ENCODE data around the gene ABCG1.
A peak's percentile ranks its signal among the peaks of the same experiment; 100 is the strongest.

The ABCG1 gene

DNA sequence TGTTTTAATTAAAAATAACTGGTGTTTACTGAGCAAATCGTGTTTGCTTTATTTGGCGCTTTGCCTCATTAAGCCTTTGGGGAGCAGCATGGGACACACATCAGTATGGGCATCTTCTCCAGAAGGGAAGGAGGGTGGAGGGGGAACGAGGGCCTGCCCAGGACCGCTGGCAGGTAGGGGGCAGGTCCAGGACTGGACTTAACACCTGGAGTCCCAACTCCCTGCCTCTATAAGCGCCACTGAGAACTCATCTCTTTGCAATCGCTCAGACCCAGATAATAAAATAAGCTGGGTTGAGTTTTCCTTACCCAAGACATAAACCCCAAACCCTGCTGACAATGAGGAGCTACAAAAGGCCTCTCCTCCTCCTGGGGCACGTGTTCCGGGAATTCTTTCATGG, 15.1 kb downstream of the ABCG1 start:
- DNase-seq, result no peak

DNA sequence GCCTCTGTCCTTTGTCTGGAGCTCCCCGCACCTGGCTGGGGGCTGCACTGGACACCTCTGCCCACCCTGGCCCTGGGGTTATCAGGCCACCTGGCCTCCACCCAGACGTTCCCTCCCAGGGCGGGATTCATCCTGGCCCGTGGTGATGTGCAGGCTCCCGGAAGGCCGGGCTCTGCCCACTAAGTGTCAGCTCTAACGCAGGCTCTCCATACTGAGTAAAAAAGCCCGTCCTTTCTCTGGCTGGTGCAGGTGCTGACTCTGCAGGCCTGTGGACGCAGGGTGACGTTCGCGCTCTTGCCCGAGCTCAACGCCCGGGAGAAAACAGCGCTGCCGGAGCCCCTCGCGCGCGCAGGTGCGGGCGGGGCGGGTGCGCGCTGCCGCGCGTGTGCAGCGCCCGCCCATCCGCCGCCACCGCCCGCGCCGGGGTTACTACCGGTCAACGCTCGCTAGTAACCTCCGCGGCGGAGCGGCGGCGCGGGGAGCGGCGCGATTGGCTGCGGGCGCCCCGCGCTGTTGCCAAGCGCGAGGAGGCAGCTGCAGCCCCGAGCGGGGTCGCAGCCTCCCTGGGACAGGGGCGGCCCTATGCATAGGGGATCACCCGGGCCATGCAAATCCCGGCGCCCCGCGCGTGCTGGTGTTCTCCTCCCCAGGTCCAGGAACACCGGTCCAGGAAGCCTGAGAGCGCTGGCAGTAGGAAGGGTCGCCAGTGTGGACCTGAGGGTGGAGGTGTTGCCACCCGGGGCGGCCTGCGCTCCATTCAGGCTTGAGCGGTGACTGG, 15.7 kb downstream of the ABCG1 start:
- peak; percentile 62 for DNase-seq

DNA sequence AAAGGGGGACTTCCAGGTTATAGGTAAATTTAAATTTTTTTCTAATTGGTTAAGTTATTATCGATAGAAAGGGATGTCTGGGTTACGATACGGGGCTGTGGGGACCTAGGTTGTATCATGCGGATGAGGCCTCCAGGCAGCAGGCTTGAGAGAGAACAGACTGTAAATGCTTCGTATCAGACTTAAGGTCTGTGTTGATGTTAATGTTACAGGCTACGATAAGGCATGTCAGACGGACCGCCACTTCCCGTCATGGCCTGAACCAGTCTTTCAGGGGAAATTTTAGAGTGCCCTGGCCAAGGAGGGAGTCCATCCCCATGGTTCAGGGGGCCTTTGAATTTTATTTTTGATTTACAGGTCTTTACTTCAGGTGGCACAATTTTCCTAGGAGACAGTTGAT, 16.7 kb downstream of the ABCG1 start:
- DNase-seq, result no peak

DNA sequence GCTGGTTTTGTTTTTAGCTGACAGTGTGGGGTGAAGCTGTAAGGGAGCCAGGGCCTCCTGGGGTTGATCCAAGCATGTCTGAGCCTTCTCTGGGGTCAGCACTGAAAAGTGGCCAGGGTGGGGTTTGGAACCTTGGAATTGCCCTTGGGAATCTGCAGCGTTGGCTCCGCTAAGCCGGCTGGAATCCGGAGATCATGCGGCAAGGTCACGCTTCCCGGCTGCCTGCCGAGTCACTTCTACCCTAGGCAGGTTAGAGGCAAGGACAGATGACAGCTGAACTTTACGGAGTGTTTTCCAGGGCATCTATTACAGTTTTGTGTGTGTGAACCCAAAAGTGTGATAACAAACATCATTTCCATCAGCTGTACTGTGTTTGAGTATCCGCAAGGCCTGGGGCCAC, 17.1 kb downstream of the ABCG1 start:
- DNase-seq, result no peak

DNA sequence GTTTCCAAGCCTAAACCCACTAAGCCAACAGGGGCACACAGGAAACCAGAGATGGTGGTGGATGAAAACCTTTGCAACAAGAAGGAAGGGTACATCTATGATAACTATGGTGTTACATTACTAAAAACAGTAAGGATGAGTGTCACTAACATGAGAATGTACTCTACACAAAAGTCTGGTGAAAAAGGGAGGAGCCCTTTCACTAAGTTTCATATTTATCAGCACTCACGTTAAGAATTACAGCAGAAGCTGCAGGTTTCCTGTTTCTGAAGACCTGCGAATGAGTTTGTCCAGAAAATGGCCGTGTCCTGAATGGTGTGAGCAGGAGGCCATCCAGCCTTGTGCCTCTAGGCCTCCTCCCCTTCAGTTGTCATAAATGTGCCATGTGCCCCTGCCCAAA, 17.8 kb downstream of the ABCG1 start:
- no peak for DNase-seq

DNA sequence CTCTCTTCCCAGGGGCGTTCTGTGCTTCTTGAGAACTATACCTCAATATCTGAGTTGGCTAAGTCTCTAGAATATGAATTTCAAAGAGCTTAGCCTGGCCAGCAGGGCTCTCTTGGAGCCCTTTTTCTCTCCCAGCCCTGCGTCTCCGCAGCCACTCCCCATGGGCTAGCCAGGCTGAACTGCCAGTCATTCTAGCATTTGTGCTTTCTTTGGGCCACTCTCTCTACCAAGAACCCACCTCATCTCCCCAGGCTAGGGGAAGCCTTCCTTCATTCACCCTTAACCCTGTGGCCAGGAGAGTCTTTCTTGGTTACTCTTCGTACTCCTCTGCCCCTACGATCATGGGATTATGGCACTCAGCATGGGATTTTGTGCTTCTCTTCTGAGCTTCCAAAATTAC, 18.2 kb downstream of the ABCG1 start:
- no peak for DNase-seq

DNA sequence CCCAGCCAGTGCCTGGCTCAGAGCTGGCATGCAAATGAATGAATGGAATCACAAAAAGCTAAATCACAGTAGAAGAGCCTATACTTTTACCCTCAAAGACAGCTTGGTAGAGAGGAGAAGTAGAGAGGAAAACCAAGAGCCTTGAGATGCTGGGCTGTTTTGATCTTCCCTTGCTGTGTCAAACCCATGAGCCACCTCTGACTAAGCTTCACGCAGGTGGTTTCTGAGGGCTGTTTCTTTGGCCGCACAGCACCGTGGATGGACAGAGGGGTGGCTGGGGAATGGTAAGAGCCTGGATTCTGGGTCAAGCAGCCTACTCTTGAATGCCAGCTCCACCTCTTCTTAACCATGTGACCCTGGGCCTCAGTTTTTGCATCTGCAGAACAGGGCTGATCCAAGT, 18.6 kb downstream of the ABCG1 start:
- DNase-seq, result no peak

DNA sequence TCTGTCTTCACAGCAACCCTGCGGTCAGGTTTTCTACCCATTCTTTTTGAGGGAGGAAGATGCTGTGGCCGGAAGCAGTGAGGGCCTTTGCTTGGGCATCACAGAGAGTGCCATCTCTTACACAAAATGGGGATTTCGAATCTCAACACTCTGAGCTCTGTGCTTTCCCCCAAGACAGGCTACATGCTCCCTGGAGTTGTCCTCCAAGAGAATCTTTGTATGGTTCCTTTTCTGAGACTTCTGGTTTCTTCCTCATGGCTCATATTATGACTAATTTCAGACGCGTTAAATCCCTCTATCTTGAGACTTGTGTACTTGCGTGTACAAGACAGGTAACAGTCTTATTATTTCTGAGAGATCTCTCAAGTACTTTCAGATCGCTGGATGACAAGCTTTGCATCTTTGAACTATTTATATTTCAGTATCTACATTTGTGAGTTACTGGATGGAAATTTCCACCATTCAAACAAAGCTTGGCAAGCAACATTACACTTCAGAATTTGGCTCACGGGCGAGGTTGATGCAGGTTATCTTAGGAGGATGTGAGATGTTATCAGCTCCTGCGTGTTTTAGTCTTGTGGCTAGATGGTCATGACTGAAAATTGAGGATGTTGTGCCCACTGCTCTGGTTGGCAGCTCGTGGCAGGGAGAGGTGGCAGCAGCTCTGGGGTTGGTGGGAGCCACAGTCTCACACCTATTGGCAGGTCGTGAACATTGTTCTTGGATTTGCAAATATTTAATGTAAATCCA, 19.4 kb downstream of the ABCG1 start:
- no peak for DNase-seq

DNA sequence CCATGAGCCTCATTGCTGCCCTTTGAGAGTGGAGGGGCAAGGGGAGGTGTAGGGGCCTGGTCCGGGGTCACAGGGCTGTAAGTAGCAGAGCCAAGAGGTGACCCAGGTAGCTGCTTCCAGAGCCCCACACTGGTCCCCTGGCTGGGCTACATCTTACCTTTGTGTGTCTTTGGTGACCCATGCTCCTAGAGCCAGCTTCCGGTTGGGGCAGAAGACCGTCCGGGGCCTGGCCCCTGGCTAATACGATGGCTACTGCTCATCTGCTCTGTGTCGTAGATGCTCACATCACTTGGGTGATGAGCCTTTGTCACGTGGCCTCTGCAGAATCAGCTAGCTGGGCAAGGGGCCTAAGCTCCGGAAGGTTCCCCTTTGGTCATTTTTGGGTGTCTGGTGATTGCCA, 20.6 kb downstream of the ABCG1 start:
- no peak for DNase-seq

DNA sequence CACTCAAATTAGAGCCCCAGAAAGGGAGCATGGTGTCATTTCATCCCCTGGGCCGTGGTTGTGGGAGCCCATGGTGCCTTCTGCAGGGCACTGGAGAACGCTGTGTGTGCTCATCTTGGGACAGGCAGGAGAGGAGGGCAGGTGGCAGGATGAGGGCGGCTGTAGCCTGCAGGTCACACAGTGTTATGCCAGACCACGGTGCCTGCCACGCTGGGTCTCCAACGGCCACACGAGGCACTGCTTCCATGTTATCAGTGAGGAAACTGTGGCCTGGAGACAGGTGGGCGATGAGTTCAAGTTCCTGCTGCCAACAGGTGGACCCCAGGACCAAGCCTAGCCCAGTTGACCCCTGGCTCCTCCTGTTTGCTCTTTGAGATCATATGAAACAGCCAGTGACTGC, 21.0 kb downstream of the ABCG1 start:
- no peak for DNase-seq

DNA sequence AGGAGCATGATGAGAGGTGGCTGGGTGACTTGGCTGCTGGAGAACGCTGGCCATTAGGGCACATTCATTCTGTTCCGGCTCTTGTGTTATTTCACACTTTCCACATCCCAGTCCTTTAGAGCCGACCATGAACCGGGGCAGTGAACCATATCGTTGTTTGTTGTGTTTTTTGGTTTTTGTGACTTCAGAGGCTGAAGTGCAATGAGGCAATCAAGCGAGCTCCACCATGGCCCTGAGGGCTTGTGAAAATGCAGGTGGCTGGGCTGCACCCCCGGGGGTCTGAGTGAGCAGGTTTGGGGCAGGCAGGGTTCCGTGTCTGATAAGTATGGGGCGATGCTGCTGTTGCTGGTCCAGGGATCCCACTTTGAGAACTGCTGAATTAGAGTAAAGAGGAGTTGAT, 23.7 kb downstream of the ABCG1 start:
- DNase-seq, result no peak

DNA sequence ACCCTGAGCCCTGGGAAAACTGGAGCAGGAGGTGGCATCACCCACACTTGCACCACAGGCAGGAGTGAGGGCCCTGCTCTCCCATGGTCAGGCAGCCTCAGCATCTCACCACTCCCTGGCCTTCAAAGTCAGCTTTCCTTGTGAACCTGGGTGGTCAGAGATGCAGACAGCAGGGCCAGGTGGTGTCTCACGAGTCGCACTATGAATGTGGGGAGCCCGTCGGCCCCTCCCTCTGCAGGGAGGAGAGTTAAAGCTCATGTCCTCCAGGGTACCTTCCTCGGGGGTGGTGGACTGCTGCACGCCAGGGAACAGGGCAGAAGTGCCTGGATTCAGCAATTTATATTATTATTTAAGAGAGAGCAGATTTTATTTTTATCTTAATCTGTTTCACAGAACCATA, 24.1 kb downstream of the ABCG1 start:
- no peak for DNase-seq

DNA sequence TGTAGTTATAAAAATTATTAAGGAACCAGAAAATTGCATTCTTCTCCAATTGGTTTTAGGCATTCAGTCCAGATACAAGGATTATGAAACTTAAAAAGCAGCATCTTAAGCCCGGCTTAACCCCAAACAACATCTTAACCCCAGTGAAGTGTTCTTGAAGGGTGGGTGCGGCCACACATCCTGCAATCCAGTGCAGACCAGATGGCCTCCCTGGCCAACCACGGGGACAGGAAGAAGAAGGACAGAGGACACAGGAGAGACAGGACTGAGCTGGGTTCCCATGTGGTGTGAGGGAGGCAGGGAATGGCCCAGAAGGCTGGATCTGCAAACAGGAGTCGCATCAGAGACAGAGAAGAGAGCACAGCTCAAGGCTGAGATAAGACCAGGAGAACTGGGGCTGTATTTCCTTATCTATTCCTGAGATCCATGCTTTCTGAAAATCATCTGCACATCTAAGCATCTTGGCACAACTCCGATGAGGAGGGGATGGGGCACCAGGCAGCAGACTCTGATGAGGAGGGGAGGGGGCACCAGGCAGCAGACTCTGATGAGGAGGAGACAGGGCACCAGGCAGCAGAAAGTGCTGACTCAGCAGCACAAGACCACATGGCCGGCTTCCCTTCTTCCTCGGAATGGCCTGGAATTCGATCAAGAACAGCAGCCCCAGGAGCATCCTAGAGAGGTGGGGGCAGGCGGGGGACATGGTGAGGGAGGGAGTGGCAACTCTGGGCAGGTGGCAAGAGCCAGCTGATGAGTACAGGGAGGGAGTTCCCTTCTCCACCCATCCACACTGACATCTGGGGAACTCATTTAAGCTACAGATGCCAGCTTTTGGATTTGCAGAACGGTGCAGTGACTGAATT, 26.6 kb downstream of the ABCG1 start:
- no peak for DNase-seq

DNA sequence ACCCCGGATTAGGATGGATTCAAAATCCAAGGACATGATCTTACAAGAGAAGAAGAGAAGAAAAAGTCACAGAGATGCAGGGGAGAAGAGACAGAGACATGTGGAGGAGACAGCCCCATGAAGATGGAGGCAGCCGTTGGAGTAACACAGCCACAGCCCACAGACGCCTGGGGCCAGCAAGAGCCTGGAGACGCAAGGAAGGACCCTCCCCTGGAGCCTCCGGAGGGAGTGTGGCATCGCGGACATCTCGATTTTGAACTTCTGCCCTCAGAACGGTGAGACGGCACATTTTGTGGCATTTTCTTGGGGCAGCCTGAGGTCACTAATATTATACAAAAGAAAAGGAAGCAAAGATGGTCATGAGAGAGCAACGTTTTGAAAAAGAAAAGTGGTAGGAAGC, 28.8 kb downstream of the ABCG1 start:
- DNase-seq, result no peak

DNA sequence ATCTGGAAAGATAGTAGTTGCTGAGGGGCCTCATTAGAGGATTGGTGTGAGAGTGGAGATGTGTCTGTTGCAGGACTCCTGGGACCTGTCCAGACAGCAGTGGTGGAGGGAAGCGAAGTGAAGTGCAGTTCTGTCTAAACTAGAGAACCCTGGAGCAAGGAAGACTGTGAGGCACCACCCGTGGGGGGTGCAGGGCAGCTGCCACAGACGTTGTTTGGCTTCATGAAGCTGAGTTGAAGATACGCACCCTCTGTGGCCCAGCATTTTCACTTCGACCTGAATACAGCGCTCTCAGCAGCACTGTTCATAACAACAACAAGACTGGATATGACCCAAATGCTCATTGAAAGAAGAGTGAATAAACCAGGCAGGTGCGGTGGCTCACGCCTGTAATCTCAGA, 29.3 kb downstream of the ABCG1 start:
- no peak for DNase-seq

DNA sequence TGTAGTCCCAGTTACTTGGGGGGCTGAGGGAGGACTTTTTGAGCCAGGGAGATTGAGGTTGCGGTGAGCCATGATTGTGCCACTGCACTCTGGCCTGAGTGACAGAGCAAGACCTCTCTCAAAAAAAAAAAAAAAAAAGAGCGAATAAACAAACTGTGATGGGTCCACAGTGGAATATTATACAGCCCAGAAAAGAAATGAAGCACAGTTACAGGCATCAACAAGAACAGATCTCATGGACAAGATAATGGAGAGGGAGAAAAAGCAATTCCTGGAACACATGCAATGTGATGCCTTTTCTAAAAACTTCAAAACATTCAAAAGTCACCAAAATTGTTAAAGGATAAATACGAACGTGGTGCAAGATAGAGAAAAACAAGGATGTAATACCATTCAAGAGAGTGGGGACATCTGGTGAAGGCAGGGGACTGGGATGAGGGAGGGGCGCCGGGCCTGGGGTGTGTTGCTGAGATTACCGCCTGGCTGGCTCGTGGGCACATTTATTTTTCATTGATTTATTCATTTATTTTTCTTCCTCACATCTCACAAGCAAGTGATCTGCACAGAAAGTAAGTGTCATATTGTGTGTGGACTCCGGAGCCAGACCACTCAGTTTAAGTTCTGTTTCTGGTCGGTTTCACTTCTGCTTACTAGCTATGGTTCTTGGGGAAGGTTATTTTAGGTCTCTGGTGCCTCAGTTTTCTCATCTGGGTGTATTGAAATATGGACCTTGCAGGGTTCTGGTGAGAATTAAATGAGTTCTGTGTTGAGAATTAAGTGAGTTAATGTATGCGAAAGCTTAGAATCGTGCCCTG, 30.1 kb downstream of the ABCG1 start:
- no peak for DNase-seq

DNA sequence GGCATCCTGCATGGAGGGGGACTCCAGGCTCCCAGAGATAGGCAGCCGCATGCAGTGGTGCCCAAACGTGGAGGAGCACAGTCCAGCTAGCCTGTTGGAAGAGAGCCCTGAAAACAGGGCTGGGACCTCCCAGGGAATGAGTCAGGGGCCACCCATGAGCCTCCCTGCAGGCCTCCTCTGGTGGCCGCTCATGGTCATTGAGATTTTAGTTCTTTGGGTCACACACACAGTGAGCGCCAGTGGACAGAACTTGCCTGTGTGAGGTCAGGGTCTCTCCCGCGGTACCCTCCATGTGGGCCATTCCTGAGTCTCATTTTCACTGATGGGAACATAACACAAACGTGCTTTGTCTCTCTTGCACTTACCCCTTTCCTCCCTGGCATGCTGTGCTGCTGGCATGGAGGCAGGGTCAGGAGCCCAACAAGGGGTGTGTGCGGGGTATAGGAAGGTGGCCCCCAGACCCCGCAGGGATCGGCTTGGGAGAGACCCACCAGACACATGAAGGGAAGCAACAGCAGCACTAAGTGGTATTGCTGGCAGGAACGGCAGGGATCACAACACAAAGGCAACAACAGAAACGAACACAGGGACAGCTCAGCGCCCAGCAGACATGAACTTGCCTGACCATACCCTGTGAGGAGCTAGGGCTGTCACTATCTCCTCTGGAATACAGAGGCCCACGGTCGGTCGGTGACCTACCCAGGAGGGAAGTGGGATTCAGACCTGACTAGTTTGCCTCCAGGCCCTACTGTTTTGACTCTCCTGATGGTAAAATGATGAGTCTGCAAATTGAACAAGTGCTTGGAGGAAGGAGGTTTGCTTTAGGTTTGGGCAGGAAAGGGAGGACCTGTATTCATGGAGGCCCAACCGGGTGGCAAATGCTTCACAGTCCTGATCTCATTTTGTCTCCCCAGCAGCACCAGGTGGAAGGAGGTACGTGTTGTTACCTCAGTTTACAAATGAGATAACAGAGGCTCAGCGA, 31.8 kb downstream of the ABCG1 start:
- DNase-seq, result no peak

DNA sequence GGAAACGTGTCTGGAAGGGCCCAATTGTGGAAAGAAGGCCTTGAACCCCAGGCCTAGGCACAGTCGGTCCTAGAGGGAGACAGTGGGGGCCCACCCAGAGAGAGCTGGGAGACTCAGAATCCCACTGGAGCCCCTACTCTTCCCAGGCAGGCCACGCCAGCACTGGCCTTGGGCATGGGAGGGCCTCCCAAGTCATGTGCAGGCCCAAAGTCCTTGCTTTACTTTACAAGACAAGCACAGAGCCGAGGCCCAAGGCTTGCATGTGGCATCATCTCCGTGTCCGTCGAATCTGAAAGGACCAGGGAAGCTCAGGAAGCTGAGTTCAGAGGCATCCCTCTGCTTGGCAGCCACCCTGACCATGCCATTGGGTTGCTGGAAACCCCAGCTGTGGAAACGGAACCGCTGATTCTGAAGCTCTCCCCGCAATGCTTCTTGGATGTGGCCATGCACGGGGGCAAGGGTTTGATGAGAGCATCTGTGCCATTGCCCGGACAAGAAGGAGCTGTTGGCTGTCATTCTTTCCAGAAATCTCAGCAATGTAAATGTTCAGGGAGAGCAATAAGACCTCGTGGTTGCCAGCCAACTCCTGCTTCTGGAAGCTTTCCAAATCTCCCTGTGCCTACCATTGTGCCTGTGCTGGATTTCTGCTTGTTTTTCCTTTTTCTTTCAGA, 32.8 kb downstream of the ABCG1 start:
- DNase-seq, result no peak

DNA sequence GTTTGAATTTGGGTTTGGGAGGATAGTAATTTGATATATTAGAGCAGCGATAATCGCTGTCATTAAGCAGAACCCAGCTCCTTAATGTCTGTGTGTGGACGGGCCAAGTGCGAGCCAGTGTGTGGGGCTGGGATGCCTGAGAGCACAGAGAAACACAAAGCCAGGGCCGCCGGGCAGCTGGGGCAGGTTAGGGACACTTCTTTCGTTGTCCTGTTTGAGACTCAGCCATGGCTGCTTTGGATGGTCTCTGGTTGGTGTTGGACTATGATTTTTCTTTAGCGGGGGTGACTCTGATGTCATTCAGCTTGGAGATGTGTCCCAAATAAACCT, 33.4 kb downstream of the ABCG1 start:
- no peak for DNase-seq

DNA sequence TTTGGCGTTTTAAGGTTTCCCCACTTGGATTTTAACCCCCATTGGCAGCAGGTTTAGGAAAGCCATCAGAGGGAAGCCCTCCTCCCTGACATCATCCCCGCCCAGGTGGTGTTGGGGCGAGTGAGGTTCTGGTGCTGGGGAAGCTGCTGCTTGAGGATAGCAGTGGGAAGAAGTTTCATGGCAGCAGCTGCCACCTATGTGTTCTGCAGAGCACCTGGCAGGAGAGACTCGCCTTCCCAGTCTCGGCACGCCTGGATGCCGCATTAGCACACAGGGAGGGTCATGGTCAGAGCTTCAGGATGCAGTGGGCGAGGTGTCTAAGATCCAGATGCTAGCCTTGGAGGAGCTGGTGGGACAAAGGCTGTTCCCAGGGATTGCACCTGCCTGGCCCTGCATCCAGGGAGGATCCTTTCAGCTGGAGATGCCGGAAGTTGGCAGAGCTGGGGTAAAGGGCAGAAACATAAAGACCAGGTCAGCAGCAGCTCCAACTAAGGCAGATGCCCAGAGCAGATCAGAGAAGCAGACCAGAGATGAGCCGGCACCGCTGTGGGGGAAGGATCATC, 33.9 kb downstream of the ABCG1 start:
- no peak for DNase-seq

DNA sequence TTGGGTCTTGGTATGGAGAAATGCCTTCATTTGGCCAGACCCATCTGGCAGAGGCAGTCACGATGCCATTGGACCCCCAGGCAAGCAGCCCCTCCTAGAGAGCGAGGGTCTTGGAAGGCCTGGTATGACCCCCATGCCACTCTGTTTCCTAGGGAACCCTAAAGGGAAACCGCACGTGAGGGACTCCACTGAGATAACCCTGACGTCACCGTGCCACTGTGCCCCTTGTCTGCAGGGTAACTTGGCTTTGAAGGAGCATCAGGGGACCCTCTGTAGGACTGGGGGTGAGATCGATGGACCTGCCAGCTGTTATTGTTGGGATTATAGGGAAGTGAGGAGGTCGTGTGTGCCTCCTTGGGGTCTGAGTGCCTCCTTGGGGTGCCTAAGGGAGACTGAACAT, 34.5 kb downstream of the ABCG1 start:
- no peak for DNase-seq

All from SHP77 treated with DMSO at 0.1 percent for 48 hours (cell line).